CD4-positive, alpha-beta T cell treated with Interleukin-17A for 4 hours (primary cell): ENCODE measurements around the gene ALG5.

ENCODE experiments used
- DNase-seq: peaks from one replicate; pipeline ENCODE4 v3.0.0-alpha.2; 2020; ENCODE audit warnings: mixed read lengths

The ALG5 gene

GRCh38 chr13:36975172-36975571 is 24.0 kb downstream of the ALG5 start:
- no peak for DNase-seq

GRCh38 chr13:36973621-36974295 is 25.4 kb downstream of the ALG5 start:
- no peak for DNase-seq

- DNase-seq, result no peak
Observed at GRCh38 chr13:36973009-36973408, 26.1 kb downstream of the ALG5 start.

GRCh38 chr13:36966404-36966803 is 32.7 kb downstream of the ALG5 start:
- DNase-seq, result no peak

GRCh38 chr13:36965767-36966166 is 33.4 kb downstream of the ALG5 start:
- DNase-seq, result no peak

GRCh38 chr13:36959456-36960116 is 39.6 kb downstream of the ALG5 start:
- no peak for DNase-seq

- DNase-seq, result no peak
Observed at GRCh38 chr13:36954542-36954941, 44.6 kb downstream of the ALG5 start.

- DNase-seq, result no peak
Observed at GRCh38 chr13:36950920-36951319, 48.2 kb downstream of the ALG5 start.

- DNase-seq, result no peak
Observed at GRCh38 chr13:36950330-36950729, 48.8 kb downstream of the ALG5 start.

GRCh38 chr13:36945078-36945477 is 54.1 kb downstream of the ALG5 start:
- no peak for DNase-seq

- no peak for DNase-seq
Observed at GRCh38 chr13:36925603-36926002, 73.5 kb downstream of the ALG5 start.

- no peak for DNase-seq
Observed at GRCh38 chr13:36924001-36924400, 75.1 kb downstream of the ALG5 start.

- no peak for DNase-seq
Observed at GRCh38 chr13:36921631-36922301, 77.4 kb downstream of the ALG5 start.

GRCh38 chr13:36920616-36921185 is 78.4 kb downstream of the ALG5 start:
- no peak for DNase-seq

GRCh38 chr13:36919833-36920615 is 79.1 kb downstream of the ALG5 start, which contains the start of gene SMAD9:
Gene SMAD9, minus strand, starts transcription at chr13:36920238. Its CDS starts 40,549 bp downstream, at chr13:36879689.
- DNase-seq, result no peak

- DNase-seq, result no peak
Observed at GRCh38 chr13:36919171-36919832, 79.8 kb downstream of the ALG5 start.

GRCh38 chr13:36918246-36919131 is 80.7 kb downstream of the ALG5 start:
- DNase-seq, result no peak

- no peak for DNase-seq
Observed at GRCh38 chr13:36917311-36917710, 81.8 kb downstream of the ALG5 start.

GRCh38 chr13:36915896-36916640 is 83.1 kb downstream of the ALG5 start:
- no peak for DNase-seq

GRCh38 chr13:36915106-36915505 is 84.0 kb downstream of the ALG5 start:
- no peak for DNase-seq
